HCT116 (cell line): ENCODE data around the gene ABCG1. TPM values are rescaled to one million over a fixed set of nuclear protein-coding genes. Genes with fewer than 3 reads are reported as not detected.

ENCODE experiments used
- ATAC-seq: fragments of 200-7000 bp; cut with Tn5 transposase; 2 replicates; pipeline ENCODE4 v1.9.1; 2020; ENCODE audit warnings: mild to moderate bottlenecking, moderate library complexity
- BruUV-seq: library from RNA; stranded (reverse); fragments of 400-500 nt; replicated peaks from 2 replicates; lab custom pipeline; 2021; lab: Mats Ljungman, UMichigan
- CTCF ChIA-PET: fragments of 300-600 bp; sonication (Branson Sonifier 250); formaldehyde crosslinking; loops from one replicate; lab custom pipeline; 2021; ENCODE audit warnings: antibody characterized with exemption; lab: Charles Lee
- POLR2A ChIA-PET: fragments of 300-600, 350-600 bp; sonication (Branson Sonifier 250); formaldehyde crosslinking; loops from one replicate; lab custom pipeline; 2021; ENCODE audit warnings: antibody characterized with exemption; lab: Charles Lee
- RAD21 ChIA-PET, 2 experiments: fragments of 300-600 bp; sonication (Branson Sonifier 250); formaldehyde crosslinking; loops; one replicate each; lab custom pipeline; 2023; ENCODE audit warnings: low total read pairs in 2 of 2; ENCODE audit not compliant: uncharacterized antibody in 2 of 2, unreplicated experiment in 2 of 2, low non-redundant PET in 1 of 2; lab: Charles Lee
- DNase-seq: peaks from one replicate; pipeline ENCODE4 v3.0.0-alpha.2; 2010; ENCODE audit warnings: low read depth, low spot score
- H2AFZ ChIP-seq: fragments of 200-600 bp; shearing (Covaris generic), sonication (generic); 2 replicates; pipeline ENCODE4 v1.6.1; 2017; ENCODE audit warnings: low read depth, mixed run types, mixed read lengths, antibody characterized with exemption, low read length; ENCODE audit not compliant: poor library complexity, severe bottlenecking
- H3K27ac ChIP-seq: 2 replicates; pipeline ENCODE4 v1.5.1; 2012; ENCODE audit warnings: low read depth, low read length
- H3K27me3 ChIP-seq: fragments of 200-600 bp; sonication (generic); 2 replicates; pipeline ENCODE4 v1.6.1; 2016; ENCODE audit warnings: mixed run types, low read length, mixed read lengths; ENCODE audit not compliant: insufficient read depth
- H3K36me3 ChIP-seq, 2 experiments: fragments of 200-500 bp in 1 of 2; fragments of 200-600 bp in 1 of 2; sonication (Bioruptor generic) in 1 of 2; sonication (generic) in 1 of 2; 2 replicates each; pipeline versions ENCODE4 v1.5.1 to v1.6.1; 2014 to 2016; ENCODE audit warnings: low read length in 2 of 2, inconsistent platforms in 1 of 2, mixed read lengths in 1 of 2, mixed run types in 1 of 2; ENCODE audit not compliant: insufficient read depth in 2 of 2, control insufficient read depth in 1 of 2
- H3K4me1 ChIP-seq, 2 experiments: fragments of 200-600 bp in 1 of 2; sonication (generic) in 1 of 2; 2 replicates each; pipeline versions ENCODE4 v1.5.1 to v1.6.1; 2012 to 2017; ENCODE audit warnings: low read length in 2 of 2, inconsistent platforms in 1 of 2, mild to moderate bottlenecking in 1 of 2, mixed read lengths in 1 of 2, mixed run types in 1 of 2, moderate library complexity in 1 of 2; ENCODE audit not compliant: insufficient read depth in 2 of 2, control insufficient read depth in 1 of 2
- H3K4me2 ChIP-seq: fragments of 200-600 bp; sonication (generic); 2 replicates; pipeline ENCODE4 v1.6.1; 2017; ENCODE audit warnings: mixed run types, low read length, mixed read lengths
- H3K4me3 ChIP-seq, 2 experiments: fragments of 200-600 bp in 1 of 2; sonication (generic) in 1 of 2; replicated peaks in 1 of 2; 2 replicates each; pipeline ENCODE4 v1.5.1; 2011 to 2016; ENCODE audit warnings: low read length in 2 of 2, control low read depth in 1 of 2, low read depth in 1 of 2, mild to moderate bottlenecking in 1 of 2, mixed read lengths in 1 of 2, mixed run types in 1 of 2
- H3K79me2 ChIP-seq: fragments of 200-600 bp; sonication (generic); 2 replicates; pipeline ENCODE4 v1.6.1; 2017; ENCODE audit warnings: mild to moderate bottlenecking, mixed run types, low read length, moderate library complexity, mixed read lengths; ENCODE audit not compliant: insufficient read depth
- H3K9ac ChIP-seq: fragments of 200-600 bp; sonication (generic); 2 replicates; pipeline ENCODE4 v1.6.1; 2016; ENCODE audit warnings: low read length, mixed read lengths
- H3K9me2 ChIP-seq: fragments of 200-600 bp; sonication (generic), shearing (Covaris generic); 2 replicates; pipeline ENCODE4 v1.6.1; 2017; ENCODE audit warnings: mixed run types, mild to moderate bottlenecking, moderate library complexity; ENCODE audit not compliant: insufficient read depth
- H3K9me3 ChIP-seq, 2 experiments: fragments of 200-500 bp in 1 of 2; fragments of 200-600 bp in 1 of 2; sonication (Bioruptor generic) in 1 of 2; sonication (generic) in 1 of 2; 2 replicates each; pipeline ENCODE4 v1.6.1; 2014 to 2017; ENCODE audit warnings: low read length in 2 of 2, mixed read lengths in 2 of 2, inconsistent platforms in 1 of 2, low read depth in 1 of 2, mild to moderate bottlenecking in 1 of 2, mixed run types in 1 of 2, moderate library complexity in 1 of 2; ENCODE audit not compliant: control insufficient read depth in 1 of 2, insufficient read depth in 1 of 2
- H4K20me1 ChIP-seq: fragments of 200-600 bp; sonication (generic), shearing (Covaris generic); 2 replicates; pipeline ENCODE4 v1.6.1; 2017; ENCODE audit warnings: mixed run types, mild to moderate bottlenecking, moderate library complexity; ENCODE audit not compliant: insufficient read depth
- EGR1 ChIP-seq: IDR thresholded peaks from 2 replicates; pipeline ENCODE4 v1.6.1; 2012; ENCODE audit warnings: low read depth
- MAX ChIP-seq: IDR thresholded peaks from 2 replicates; pipeline ENCODE4 v1.6.1; 2012
- POLR2AphosphoS5 ChIP-seq: IDR thresholded peaks from 2 replicates; pipeline ENCODE4 v1.6.1; 2011; ENCODE audit warnings: mild to moderate bottlenecking, low read depth, low read length, moderate library complexity
- SRF ChIP-seq: IDR thresholded peaks from 2 replicates; pipeline ENCODE4 v1.6.1; 2012; ENCODE audit warnings: low read depth
- YY1 ChIP-seq: IDR thresholded peaks from 2 replicates; pipeline ENCODE4 v1.6.1; 2011; ENCODE audit warnings: low read length, low read depth, moderate library complexity, mild to moderate bottlenecking; ENCODE audit not compliant: insufficient replicate concordance; ENCODE audit errors: extremely low read depth
- ZFX ChIP-seq: fragments of 450-650 bp; IDR thresholded peaks from 2 replicates; pipeline ENCODE4 v1.6.1; 2017
- intact Hi-C: fragments of 100-400 bp; cut with micrococcal nuclease; formaldehyde crosslinking; loops from 2 replicates; pipeline ENCODE4 v1.10.0; 2022
- total RNA-seq: library from RNA; stranded (reverse); gene quantifications from one replicate; pipeline ENCODE4 v1.2.1, GENCODE V29; 2021; ENCODE audit not compliant: unreplicated experiment
- TF ChIP-seq, protein P1 (sequence below): IDR thresholded peaks from 2 replicates; pipeline ENCODE4 v1.6.1; 2011; ENCODE audit warnings: mild to moderate bottlenecking, low read length, moderate library complexity; ENCODE audit not compliant: insufficient replicate concordance; ENCODE audit errors: extremely low read depth

Gene ABCG1
- total RNA-seq, 1 experiment from 2014 or later: 1.6 TPM

DNA sequence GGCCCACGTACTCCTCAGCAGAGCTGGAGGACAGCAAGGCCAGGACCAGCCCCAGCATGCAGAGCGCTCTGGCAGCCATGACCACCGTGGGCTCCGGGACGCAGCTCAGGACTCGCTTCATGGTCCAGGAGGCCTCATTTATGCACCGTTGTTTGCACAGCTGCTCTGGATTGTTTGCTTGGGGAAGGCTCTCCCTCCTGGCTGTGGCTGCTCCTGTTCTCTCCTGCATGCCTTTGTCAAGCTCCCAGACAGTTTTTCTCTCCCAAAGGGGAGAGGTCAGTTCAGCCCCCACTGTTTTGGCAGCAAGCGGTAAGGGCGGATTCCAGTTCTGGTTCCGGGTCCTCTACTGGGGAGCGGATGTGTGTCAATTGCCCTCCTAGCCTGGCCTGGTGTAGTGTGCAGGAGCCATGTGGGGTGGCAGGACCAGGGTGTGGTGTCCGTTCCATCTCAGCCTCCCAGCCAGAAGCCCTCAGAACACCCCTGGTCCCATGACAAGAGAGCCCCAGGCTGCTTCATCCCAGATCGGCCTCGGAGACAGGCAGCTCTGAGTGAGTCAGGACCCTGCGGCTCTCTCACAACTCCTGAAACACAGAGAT is 96.5 kb downstream of the ABCG1 start, which contains the start of gene TFF3 (continued):
- TF ChIP-seq, protein P1, sequence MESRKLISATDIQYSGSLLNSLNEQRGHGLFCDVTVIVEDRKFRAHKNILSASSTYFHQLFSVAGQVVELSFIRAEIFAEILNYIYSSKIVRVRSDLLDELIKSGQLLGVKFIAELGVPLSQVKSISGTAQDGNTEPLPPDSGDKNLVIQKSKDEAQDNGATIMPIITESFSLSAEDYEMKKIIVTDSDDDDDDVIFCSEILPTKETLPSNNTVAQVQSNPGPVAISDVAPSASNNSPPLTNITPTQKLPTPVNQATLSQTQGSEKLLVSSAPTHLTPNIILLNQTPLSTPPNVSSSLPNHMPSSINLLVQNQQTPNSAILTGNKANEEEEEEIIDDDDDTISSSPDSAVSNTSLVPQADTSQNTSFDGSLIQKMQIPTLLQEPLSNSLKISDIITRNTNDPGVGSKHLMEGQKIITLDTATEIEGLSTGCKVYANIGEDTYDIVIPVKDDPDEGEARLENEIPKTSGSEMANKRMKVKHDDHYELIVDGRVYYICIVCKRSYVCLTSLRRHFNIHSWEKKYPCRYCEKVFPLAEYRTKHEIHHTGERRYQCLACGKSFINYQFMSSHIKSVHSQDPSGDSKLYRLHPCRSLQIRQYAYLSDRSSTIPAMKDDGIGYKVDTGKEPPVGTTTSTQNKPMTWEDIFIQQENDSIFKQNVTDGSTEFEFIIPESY: no peak
- no peak for TF ChIP-seq EGR1
- TF ChIP-seq, all 23 proteins: peak for 0

DNA sequence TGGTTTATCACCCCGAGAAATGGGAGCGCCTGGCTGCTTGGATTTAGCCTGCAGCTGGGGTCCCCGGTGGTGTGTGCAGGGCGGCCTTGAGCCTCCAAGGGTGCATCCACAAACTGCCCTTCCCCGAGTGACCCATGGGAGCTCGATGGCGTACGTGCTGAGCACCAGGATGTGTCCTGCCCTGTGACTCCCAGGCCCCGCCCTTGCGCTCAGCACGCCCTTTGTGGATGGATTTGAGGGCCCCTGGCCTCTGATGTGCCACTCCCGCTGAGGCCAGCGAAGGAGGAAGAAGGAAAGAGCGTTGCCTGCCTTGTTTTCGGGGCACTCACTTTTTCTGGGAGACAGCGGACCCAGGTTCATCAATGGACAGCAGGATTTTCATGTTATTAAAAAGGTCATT is 98.0 kb downstream of the ABCG1 start:
- Histone ChIP-seq H3K27me3 (no peaks in the 10 kb centered on the region), H4K20me1 (no peaks in the 10 kb centered on the region), H3K9me2 (no peaks in the 10 kb centered on the region), H3K9me3 (no peaks in the 10 kb centered on the region), H3K4me3 (no peak overlapping the region), H3K4me2 (no peak overlapping the region), H2AFZ (no peak overlapping the region), H3K36me3 (no peaks in the 10 kb centered on the region), H3K27ac (no peak overlapping the region), H3K9ac (no peak overlapping the region), H3K4me1 (no peaks in the 10 kb centered on the region), H3K79me2 (no peaks in the 10 kb centered on the region)
- intact Hi-C loops: no loop called here
- CTCF ChIA-PET: no interaction called here
- POLR2A ChIA-PET: no interaction called here
- no peak for DNase-seq
- RAD21 ChIA-PET: no interaction called here
- TF ChIP-seq ZFX (no peak), MAX (no peak)
- BruUV-seq: no TSS peak
- ATAC-seq: no peak

DNA sequence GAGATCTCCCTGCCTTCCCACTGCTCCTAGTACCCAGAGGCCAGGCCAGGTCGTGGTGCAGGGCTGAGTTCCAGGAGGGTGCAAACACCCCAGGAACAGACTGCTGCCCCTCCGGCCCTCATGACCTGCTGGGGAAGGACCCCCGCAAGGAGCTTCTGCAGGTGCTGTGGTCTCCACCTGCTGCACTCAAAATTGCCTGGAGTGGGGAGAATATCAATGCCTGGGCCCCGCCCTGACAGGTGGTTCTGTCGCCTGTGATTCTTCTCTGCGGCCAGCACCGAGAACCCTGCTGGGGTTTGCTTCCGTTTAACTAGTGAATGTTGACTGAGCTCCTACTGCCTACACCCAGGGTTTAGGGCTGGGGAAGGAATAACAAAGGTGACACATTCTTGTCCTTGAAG is 98.4 kb downstream of the ABCG1 start:
- POLR2A ChIA-PET: no interaction called here

More for the DNA sequence above, 98.4 kb downstream of the ABCG1 start:
- H3K9me3 ChIP-seq: no peaks in the 10 kb centered on the region
- no peak overlapping the region for H3K9ac ChIP-seq
- H3K36me3 ChIP-seq: no peaks in the 10 kb centered on the region
- intact Hi-C loops: no loop called here
- no peaks in the 10 kb centered on the region for H3K27me3 ChIP-seq
- H3K4me3 ChIP-seq: no peak overlapping the region
- H3K4me1 ChIP-seq: no peaks in the 10 kb centered on the region
- H3K27ac ChIP-seq: no peak overlapping the region
- DNase-seq (no peak), ATAC-seq (no peak)
- no peak overlapping the region for H2AFZ ChIP-seq
- H4K20me1 ChIP-seq: no peaks in the 10 kb centered on the region
- ChIA-PET RAD21 (interaction anchor here in 1 of 2 experiments (0.6 kb wide), 1 partner anchor 133 kb away, joined by 3 read pairs; no protein-coding TSS in a partner anchor), CTCF (no interaction called here)
- no TSS peak for BruUV-seq
- H3K4me2 ChIP-seq: no peak overlapping the region
- H3K9me2 ChIP-seq: no peaks in the 10 kb centered on the region
- H3K79me2 ChIP-seq: no peaks in the 10 kb centered on the region
- TF ChIP-seq POLR2AphosphoS5: no peak
- no peak for TF ChIP-seq ZFX
- TF ChIP-seq YY1: no peak
- no peak for TF ChIP-seq SRF
- TF ChIP-seq EGR1: no peak
